Measurements from ENCODE around the gene RASSF4. TPM values are rescaled to one million over a fixed set of nuclear protein-coding genes. Genes with fewer than 3 reads are reported as not detected.

RASSF4 gene
- polyA plus RNA-seq, 1 donor (not counting 4 experiments of a cell fraction or from before 2014, with no cell fraction given), result 0.20 TPM

DNA sequence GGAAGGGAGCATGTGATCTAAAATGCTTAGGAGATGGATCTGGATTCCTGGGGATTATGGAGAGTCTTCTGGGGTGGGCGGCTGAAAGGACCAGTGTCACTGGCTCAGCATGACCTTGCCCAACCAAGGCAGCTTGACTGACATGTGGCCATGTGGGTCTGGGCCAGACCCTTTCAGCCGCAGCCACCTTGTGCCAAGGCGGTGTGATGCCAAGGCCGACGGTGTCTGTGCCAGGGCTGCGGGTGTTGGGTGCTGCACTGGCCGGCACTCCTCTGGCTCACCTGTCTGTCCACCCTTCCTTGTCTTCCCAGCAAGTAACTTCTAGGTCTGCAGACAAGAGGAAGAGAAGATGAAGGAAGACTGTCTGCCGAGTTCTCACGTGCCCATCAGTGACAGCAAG lies 10.3 kb downstream of the RASSF4 start:
- no peaks in the 10 kb centered on the region for H3K9me3 ChIP-seq (ENCODE audit: control insufficient read depth, low read depth, low read length)
- no peak overlapping the region for H3K27ac ChIP-seq (ENCODE audit: control insufficient read depth, insufficient read depth, low read length)
- H3K4me1 ChIP-seq (ENCODE audit: control insufficient read depth, extremely low read depth, insufficient read depth, low read length), result peaks cover 7% of the 10 kb centered on the region
- H3K27me3 ChIP-seq (ENCODE audit: control insufficient read depth, extremely low read depth, insufficient read depth, low read length), result no peaks in the 10 kb centered on the region
- no peak overlapping the region for H3K9ac ChIP-seq (ENCODE audit: control insufficient read depth, extremely low read depth, insufficient read depth, low read length)
- H3K9me1 ChIP-seq (ENCODE audit: control insufficient read depth, extremely low read depth, insufficient read depth, low read length), result no peaks in the 10 kb centered on the region
- dilution Hi-C loops (cut with MboI; ENCODE audit: extremely low pct_ligation_motif_present, low sequenced_read_pairs), result no loop called here
- no peak overlapping the region for H3K4me2 ChIP-seq (ENCODE audit: control insufficient read depth, extremely low read depth, insufficient read depth, low read depth, low read length)
- DNase-seq (ENCODE audit: low read depth, low spot score) (no peak), FAIRE-seq (no peak)
- H3K36me3 ChIP-seq (ENCODE audit: control insufficient read depth in 2 of 2, extremely low read depth in 1 of 2, insufficient read depth in 2 of 2, low read length in 2 of 2), result no peaks in the 10 kb centered on the region
- no peak overlapping the region for H2AFZ ChIP-seq (ENCODE audit: control insufficient read depth, low read length)
- H4K20me1 ChIP-seq (ENCODE audit: control insufficient read depth, extremely low read depth, insufficient read depth, low read length), result no peaks in the 10 kb centered on the region
- H3K79me2 ChIP-seq (ENCODE audit: control insufficient read depth, insufficient read depth, low read length), result no peaks in the 10 kb centered on the region
- no peak for TF ChIP-seq EZH2 (IDR thresholded peaks at IDR 0.05; ENCODE audit: low read length)
- TF ChIP-seq, protein P1, sequence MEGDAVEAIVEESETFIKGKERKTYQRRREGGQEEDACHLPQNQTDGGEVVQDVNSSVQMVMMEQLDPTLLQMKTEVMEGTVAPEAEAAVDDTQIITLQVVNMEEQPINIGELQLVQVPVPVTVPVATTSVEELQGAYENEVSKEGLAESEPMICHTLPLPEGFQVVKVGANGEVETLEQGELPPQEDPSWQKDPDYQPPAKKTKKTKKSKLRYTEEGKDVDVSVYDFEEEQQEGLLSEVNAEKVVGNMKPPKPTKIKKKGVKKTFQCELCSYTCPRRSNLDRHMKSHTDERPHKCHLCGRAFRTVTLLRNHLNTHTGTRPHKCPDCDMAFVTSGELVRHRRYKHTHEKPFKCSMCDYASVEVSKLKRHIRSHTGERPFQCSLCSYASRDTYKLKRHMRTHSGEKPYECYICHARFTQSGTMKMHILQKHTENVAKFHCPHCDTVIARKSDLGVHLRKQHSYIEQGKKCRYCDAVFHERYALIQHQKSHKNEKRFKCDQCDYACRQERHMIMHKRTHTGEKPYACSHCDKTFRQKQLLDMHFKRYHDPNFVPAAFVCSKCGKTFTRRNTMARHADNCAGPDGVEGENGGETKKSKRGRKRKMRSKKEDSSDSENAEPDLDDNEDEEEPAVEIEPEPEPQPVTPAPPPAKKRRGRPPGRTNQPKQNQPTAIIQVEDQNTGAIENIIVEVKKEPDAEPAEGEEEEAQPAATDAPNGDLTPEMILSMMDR (optimal IDR thresholded peaks at IDR 0.05 in 1 of 3, IDR thresholded peaks at IDR 0.05 in 1 of 3, conservative IDR thresholded peaks at IDR 0.05 in 1 of 3; ENCODE audit: extremely low read depth in 1 of 3, insufficient read depth in 2 of 3, low read length in 3 of 3), result no peak
- no peak overlapping the region for H3K4me3 ChIP-seq (ENCODE audit: control insufficient read depth in 2 of 3, extremely low read depth in 1 of 3, insufficient read depth in 2 of 3, low read depth in 1 of 3, low read length in 3 of 3)

DNA sequence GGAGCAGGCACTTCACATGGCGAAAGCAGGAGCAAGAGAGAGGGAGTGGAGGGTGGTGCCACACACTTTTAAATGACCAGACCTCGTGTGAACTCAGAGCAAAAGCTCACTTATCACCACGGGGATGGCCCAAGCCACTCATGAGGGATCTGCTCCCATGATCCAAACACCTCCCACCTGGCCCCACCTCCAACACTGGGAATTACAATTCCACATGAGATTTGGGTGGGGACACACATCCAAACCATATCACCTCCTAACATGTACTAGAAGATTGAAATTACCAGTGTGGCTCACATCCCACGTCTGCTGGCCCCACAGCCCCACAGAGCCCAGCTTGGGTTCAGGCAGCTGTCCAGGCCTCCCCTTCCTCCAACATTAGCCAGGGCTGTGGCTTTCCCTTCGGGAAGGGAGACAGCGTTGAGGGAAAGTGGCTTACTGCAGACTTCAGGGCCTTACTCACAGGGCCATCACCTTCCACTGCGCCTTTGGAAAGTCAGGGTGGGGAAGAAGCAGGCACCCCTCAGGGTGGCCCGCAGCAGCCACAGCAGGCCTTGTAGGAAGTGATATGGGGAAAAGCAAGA lies 11.3 kb downstream of the RASSF4 start:
- Histone ChIP-seq H3K79me2 (ENCODE audit: control insufficient read depth, insufficient read depth, low read length) (no peaks in the 10 kb centered on the region), H3K4me2 (ENCODE audit: control insufficient read depth, extremely low read depth, insufficient read depth, low read depth, low read length) (no peak overlapping the region), H2AFZ (ENCODE audit: control insufficient read depth, low read length) (no peak overlapping the region), H3K27me3 (ENCODE audit: control insufficient read depth, extremely low read depth, insufficient read depth, low read length) (no peaks in the 10 kb centered on the region), H3K36me3 (ENCODE audit: control insufficient read depth in 2 of 2, extremely low read depth in 1 of 2, insufficient read depth in 2 of 2, low read length in 2 of 2) (no peaks in the 10 kb centered on the region), H3K9me1 (ENCODE audit: control insufficient read depth, extremely low read depth, insufficient read depth, low read length) (no peaks in the 10 kb centered on the region), H3K27ac (ENCODE audit: control insufficient read depth, insufficient read depth, low read length) (no peak overlapping the region), H3K9ac (ENCODE audit: control insufficient read depth, extremely low read depth, insufficient read depth, low read length) (no peak overlapping the region), H3K4me1 (ENCODE audit: control insufficient read depth, extremely low read depth, insufficient read depth, low read length) (peaks cover 10% of the 10 kb centered on the region), H3K4me3 (ENCODE audit: control insufficient read depth in 2 of 3, extremely low read depth in 1 of 3, insufficient read depth in 2 of 3, low read depth in 1 of 3, low read length in 3 of 3) (no peak overlapping the region), H3K9me3 (ENCODE audit: control insufficient read depth, low read depth, low read length) (no peaks in the 10 kb centered on the region), H4K20me1 (ENCODE audit: control insufficient read depth, extremely low read depth, insufficient read depth, low read length) (no peaks in the 10 kb centered on the region)
- TF ChIP-seq, protein P1 (optimal IDR thresholded peaks at IDR 0.05 in 1 of 3, IDR thresholded peaks at IDR 0.05 in 1 of 3, conservative IDR thresholded peaks at IDR 0.05 in 1 of 3; ENCODE audit: extremely low read depth in 1 of 3, insufficient read depth in 2 of 3, low read length in 3 of 3), result no peak
- TF ChIP-seq EZH2 (IDR thresholded peaks at IDR 0.05; ENCODE audit: low read length), result no peak
- dilution Hi-C loops (cut with MboI; ENCODE audit: extremely low pct_ligation_motif_present, low sequenced_read_pairs), result no loop called here
- FAIRE-seq, result no peak
- no peak for DNase-seq (ENCODE audit: low read depth, low spot score)
